ENCODE data around the gene NDE1. TPM values are rescaled to one million over a fixed set of nuclear protein-coding genes. Genes with fewer than 3 reads are reported as not detected.
"Not testable (repeated sequence)": the region's sequence is repeated elsewhere in the genome, so short reads cannot be mapped to it uniquely, and the experiment has no call there.

Gene NDE1
- total RNA-seq, 1 donor from 2014 or later: 42.9 TPM

DNA sequence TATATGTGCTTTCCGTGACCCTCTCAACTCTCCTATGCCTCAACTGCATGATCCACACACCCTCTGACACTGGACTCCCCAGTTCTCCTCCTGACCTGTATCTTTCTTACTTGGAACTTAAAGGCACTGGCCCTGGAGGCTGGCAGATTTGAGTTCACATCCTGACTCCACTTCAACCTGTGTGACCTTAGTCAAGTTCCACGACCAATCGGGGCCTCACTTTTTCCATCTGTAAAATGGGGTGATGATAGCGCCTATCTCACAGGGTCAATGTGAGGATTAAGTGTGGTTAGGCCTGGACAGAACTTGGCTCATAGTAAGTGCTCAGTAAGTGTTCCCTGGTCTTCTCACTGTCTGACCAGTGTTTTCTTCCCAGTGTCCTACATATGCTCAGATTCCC lies 32.1 kb upstream of the NDE1 start:
- intact Hi-C loops (cut with DNase I): no loop called here
- DNase-seq (ENCODE audit: low spot score): no peak
- no peak for ATAC-seq

DNA sequence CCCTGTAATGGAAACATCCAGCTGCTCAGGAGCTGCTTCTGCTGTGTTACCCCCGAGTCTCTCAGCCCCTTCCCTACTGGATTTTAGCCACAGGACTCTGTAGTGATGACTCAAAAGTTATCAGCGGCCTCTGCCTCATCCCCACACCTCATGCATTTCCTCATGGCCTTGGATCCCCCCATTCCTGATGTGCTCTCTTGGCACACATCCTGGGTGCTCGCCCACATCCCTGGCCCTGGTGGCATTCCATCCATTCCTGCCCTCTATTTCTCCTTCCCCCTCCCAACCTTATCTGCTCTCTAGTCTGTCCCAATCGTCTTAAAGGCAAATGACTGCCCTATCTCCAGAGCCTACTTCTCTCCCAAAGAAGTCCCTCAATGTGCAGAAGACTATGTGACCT lies 31.7 kb upstream of the NDE1 start:
- DNase-seq (ENCODE audit: low spot score) (no peak), ATAC-seq (no peak)
- intact Hi-C loops (cut with DNase I): no loop called here

DNA sequence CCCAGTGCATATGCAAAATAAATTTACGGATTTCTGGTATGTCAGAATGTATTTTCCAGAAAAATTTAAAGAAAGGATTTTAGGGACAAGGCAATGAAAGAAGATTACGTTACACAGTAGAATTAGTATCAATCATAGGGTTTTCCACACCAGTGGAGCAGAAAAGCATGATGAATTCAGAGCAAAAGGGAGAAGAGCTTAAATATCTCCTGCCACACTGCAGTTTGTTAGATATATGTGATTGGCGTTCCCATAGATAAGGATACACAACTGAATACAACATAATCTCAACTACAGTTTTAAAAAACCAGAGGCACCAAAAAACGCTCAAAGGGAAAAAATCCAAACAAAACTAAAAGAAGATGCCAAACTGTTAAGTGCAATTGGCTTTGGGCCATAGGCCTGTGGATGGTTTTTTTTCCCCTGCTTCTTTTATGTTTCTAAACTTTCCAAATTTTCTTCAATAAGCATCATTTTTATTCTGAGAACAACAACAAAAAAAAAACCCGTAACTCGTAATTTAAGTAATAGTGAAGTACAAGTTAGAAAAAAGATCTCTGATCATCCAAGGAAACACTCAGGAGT lies 29.3 kb upstream of the NDE1 start:
- ATAC-seq (no peak), DNase-seq (ENCODE audit: low spot score) (no peak)
- intact Hi-C loops (cut with DNase I): no loop called here

DNA sequence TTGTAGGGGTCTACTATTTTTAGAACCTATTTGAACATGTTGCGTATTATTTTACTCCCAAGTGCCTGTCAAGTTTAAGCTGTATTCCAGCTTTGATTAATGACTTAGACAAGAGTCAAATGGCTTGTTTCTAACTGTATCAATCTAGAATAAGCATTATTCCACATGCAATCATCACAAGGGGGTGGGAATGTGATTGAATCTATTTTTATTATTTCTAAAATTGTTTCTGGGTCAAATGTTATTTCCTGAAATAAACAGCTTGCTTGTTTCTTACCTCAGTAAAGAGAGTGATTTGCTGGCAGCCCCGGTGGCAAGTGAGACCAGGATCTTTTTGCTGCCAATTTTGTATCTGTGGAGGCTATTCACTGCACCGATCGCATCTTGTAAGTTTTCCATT lies 28.6 kb upstream of the NDE1 start:
- no peak for DNase-seq (ENCODE audit: low spot score)
- intact Hi-C loops (cut with DNase I): no loop called here
- ATAC-seq: no peak

DNA sequence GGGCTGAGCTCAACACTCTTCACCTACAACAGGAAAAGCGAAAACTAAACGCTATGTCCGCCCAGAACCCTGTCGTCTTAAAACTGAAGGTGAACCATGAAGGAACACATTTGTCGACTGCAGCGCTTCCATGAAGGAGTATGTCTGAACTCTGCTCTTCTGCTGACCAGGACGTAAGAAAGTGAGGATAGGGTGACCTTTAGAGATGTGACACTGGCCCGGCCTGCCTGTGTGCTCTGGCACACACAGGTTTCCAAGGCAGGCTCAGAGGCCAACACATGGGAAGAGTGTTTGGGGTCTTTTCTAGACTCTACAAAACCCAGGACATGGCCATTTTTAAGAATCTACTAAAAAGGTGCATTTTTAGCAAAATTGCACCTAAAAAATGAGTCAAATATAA lies 28.2 kb upstream of the NDE1 start:
- DNase-seq (ENCODE audit: low spot score): no peak
- intact Hi-C loops (cut with DNase I): no loop called here
- no peak for ATAC-seq

DNA sequence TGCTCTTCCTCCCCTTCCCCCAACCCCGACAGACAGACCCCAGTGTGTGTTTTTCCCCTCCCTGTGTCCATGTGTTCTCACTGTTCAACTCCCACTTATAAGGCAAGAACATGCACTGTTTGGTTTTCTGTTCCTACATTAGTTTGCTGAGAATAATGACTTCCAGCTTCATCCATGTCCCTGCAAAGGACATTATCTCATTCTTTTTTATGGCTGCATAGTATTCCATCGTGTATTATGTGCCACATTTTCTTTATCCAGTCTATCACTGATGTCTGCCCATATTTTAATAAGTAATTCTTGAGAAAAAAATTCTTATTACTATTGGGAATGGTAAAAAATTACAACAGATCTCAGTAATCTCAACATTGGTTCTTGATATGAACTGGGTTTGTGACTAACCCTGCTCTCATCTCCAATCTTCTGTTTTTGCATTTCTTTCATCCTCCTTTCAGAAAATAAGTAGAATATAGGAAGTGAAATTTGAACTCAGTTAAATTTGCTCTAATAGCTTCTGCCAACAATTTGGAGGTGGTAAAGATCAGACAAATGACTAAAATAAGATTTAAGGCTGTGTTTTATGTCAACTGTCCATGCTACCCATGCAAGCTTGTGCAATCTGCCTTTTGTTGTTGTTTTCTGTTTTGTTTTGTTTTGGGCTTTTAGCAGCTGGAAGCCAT lies 18.2 kb upstream of the NDE1 start:
- ATAC-seq (no peak), DNase-seq (ENCODE audit: low spot score) (no peak)
- intact Hi-C loops (cut with DNase I): loop anchor here (10.0 kb wide), 1 partner anchor 167 kb away; no protein-coding TSS in a partner anchor

DNA sequence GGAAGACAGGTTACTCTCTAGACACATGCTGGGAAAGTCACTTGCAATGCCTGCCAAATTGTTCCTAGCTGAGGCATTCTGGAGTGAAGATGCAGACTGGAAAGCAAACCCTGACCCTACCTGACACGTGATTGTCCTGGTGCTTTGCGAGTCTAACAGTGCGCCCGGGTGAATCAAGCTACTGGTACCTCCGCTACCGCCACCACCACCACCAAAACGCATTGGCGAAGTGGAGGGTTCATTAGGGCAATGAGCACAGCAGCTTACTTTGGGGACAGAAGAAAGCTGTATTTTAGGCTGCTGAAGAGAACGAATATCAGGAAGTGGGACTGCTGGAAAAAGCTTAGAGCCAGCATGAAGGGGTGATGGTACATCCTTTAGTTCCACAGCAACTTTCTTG lies 14.1 kb upstream of the NDE1 start:
- intact Hi-C loops (cut with DNase I): loop anchor here (10.0 kb wide), 1 partner anchor 171 kb away; no protein-coding TSS in a partner anchor
- ATAC-seq: no peak
- no peak for DNase-seq (ENCODE audit: low spot score)

DNA sequence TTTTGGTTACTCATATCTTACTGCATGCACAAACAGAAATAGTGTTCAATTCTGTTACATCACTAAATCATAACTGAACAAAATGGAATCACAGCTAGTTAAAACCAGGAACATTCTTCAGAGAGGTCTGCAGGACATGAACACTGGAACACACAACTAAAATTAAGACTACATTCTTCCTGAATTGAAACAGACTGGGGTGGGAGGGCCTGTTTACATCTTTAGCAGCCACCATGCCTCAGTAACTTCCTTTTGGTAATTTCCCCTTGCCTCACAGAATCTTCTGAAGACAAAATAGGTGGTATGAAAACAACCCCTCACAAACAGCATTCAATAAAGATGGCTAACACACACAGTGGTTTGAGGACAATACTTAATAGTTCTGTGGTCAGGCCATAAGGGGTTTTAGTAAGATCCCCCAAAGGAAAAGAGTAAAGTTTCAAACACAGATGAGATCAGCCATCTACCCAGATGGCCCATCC lies 13.6 kb upstream of the NDE1 start:
- ATAC-seq (peak; percentile 44), DNase-seq (ENCODE audit: low spot score) (no peak)
- intact Hi-C loops (cut with DNase I): loop anchor here (10.0 kb wide), 1 partner anchor 172 kb away; no protein-coding TSS in a partner anchor

DNA sequence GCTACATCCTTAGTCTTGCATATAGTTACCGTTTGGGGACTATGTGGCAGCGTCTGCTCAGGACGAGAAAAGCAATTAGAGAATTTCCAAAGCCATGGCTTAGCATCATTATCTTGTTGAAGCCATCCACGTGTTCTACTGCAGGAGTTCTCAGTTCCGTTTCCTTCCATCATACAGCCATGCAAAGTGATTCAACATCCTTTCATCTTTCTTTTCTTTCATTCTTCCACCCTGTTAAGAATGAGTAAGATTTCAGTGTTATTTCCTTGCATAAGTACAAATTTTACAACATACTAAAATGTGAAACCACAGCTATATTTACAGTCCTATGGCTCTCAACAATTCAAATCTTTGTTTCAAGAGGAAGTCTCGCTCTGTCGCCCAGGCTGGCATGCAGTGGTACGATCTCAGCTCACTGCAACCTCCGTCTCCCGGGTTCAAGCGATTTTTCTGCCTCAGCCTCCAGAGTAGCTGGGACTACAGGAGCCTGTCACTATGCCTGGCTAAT lies 10.9 kb upstream of the NDE1 start:
- DNase-seq (ENCODE audit: low spot score) (no peak), ATAC-seq (no peak)
- intact Hi-C loops (cut with DNase I): loop anchor here (10.0 kb wide), 1 partner anchor 174 kb away; no protein-coding TSS in a partner anchor

DNA sequence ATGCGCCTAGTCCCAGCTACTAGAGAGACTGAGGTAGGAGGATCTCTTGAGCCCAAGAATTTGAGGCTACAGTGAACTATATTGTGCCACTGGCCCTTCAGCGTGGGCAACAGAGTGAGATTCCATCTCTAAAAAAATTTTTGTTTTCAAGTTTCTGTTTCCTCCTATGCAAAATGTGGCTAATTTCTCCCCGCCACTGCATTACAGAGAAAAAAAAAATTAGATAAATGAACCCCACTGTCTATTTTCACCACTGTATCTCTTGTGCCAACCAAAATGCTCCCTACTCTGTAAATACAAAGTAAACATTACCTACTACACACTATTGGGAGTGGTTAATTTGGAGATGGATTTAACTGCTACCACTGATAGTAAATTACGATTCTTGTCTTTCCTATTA lies 9.1 kb upstream of the NDE1 start:
- DNase-seq (ENCODE audit: low spot score): no peak
- ATAC-seq: no peak
- intact Hi-C loops (cut with DNase I): no loop called here

DNA sequence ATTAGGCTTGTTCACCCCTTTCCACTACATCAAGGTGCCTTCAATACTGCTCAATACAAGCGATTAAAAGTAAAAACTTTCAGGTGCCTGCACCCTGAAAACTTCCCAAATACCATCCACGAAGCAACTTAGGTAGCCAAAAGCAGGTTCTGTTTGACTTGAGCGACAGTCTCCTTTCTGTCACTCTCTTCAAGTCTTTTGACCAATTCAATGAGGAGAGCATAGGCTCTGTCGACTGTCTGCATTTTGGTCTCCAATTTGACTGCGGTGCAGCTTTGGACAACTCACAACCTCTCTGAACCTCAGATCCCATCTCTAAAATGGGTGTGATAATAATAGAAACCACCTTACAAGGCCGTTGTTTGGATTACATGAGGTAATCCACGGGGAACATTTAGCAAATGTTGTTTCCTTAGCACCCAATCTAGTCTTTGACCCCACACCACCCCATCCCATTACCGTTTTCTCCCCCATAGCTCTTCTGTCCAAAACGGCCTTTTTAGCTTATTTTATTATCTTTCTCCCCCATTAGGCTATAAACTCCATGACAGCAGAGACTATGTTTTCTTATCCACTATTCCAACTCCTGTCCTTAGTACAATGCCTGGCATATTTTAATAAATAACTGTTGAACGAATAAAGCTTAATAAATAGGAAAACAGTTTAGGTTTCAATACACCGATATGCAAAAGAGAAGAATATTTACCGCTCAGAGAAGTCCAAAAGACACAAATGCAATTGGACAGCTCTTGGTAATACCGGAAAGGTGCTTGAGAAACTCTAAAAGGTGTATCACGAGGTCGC lies 8.1 kb upstream of the NDE1 start:
- intact Hi-C loops (cut with DNase I): no loop called here
- DNase-seq (ENCODE audit: low spot score) (no peak), ATAC-seq (no peak)

DNA sequence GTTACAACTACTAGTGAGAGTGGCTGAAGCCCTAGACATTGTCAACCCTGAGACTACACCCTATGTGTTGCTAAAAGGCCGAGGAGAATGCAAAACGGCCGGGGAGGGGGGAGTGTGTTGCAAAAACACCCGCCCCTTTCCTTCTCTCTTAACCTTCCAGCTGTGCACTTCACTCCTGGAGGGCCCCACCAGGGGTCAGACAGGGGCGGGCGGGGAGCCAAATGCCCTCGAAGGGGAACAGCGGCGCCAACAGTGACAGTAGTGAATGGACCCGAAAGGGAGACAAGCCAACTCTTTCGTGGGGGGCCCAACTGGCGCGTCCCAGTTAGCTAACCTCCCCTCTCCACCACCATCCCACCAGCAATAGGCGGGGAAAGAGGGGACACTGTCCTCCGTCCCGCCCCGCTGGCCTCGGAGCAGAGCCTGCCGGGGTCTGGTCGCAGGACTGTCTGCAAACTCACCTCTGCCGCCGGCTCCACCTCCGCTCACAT lies 7.4 kb upstream of the NDE1 start:
- ATAC-seq: peak; percentile 53
- intact Hi-C loops (cut with DNase I): no loop called here
- DNase-seq (ENCODE audit: low spot score): peak; percentile 83

DNA sequence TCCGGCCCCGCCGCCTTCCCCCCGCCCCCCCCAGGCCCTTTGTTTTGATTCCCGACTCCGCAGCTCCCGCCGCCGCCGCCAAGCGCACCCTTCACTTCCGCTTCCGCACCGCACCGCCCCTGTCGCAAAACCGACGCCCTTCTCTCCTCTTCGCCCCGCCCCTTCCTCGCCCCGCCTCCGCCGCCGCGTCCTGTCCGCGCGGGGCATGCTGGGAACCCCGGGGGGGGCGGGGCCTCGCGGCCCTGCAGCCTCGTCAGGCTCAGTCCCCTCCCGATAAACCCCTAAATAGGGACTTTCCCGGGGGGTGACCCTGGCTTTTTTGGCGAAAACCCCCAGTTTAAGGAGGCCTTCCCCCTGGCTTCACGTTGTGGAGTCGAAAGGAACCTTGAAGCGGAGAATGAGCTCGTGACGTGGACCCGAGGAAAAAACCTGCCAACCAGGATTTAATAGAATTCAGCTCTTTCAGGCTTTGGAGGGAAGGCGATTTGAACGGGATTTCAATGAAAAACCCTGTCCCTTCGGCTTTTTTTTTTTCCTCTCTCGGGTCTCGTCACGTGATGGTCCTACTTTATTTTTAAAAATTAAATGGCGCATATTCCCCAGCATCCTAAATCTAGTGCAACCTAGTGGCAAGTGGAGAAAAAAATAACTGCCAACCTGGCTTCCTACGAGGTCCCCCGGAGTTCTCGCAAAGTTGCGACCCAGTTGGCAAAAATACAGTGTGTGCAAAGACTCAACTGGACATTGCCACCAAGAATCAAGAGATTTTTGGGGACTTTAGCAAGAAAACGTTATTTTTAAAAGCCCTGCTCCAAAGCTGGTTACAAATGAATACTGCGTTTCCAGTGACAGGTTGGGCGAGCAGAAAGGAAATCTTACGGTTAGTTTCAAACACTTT lies 6.7 kb upstream of the NDE1 start, which contains the start of gene MARF1:
Gene MARF1 (minus strand): TSS at position 107 of the 898 bp plus-strand sequence. CDS start 3,921 bp downstream, outside the sequence.
- ATAC-seq (peak; percentile 99), DNase-seq (ENCODE audit: low spot score) (peak; percentile 100)
- intact Hi-C loops (cut with DNase I): no loop called here

DNA sequence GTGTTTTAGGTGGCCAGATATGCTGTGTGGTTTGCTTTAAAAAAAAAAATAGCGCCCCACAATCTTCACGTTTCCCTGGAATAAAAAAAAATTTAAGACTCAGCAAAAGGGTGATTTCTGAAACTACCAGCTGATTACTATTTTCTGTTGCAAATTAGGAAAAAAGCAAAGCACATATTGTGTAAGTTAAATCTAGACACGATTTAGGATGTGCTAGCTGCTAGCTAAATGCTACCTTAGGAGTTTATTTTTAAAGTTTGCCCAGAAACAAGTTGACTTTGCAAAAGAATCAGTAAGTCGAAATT lies 6.1 kb upstream of the NDE1 start:
- DNase-seq (ENCODE audit: low spot score) (no peak), ATAC-seq (no peak)
- intact Hi-C loops (cut with DNase I): no loop called here

DNA sequence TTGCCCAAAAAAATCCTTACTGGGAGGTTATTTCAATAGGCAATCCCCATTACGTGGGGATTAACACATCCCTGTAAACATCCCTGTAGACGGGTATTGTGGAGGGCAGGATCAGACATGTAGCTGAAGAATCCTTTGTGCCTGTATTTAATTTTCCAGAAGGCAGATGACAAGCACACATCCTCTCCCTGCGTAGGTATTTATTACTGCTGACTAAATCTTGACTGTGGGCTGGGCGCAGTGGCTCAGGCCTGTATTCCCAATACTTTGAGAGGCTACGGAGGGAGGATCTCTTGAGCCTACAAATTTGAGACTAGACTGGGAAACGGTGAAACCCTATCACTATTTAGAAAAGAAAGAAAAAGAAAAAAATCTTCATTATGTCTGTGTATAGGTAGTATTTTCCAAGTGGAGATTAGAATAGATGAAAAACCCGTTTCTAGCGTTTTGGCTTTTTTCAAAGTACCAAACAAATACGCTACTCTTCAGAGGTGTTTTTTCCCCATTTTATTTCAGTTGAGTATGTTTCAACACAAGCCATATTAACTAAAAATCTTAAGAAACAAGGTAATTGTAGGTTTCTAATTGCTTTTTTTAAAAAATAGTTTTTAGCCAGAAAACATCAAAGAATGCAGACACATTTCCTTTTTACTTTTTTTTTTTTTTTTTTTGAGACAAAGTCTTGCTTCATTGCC lies 5.6 kb upstream of the NDE1 start:
- intact Hi-C loops (cut with DNase I): no loop called here
- DNase-seq (ENCODE audit: low spot score) (no peak), ATAC-seq (no peak)

DNA sequence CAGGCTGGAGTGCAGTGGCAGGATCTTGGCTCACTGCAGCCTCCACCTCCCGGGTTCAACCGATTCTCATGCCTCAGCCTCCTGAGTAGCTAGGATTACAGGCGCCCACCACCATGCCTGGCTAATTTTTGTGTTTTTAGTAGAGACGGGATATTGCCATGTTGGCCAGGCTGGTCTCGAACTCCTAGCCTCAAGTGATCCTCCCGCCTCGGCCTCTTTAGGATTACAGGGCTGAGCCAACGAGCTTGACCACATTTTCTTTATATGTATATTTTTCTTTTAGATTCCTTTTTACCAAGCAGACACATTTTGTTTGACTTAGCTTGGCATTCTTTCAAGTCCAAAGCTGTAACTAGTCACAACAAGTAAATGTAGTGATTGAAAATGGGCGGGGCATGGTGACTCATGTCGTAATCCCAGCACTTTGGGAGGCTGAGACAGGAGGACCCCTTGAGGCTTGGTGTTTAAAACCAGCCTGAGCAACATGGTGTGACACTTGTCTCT lies 5.0 kb upstream of the NDE1 start:
- intact Hi-C loops (cut with DNase I); ATAC-seq; DNase-seq (ENCODE audit: low spot score): not testable (repeated sequence)

DNA sequence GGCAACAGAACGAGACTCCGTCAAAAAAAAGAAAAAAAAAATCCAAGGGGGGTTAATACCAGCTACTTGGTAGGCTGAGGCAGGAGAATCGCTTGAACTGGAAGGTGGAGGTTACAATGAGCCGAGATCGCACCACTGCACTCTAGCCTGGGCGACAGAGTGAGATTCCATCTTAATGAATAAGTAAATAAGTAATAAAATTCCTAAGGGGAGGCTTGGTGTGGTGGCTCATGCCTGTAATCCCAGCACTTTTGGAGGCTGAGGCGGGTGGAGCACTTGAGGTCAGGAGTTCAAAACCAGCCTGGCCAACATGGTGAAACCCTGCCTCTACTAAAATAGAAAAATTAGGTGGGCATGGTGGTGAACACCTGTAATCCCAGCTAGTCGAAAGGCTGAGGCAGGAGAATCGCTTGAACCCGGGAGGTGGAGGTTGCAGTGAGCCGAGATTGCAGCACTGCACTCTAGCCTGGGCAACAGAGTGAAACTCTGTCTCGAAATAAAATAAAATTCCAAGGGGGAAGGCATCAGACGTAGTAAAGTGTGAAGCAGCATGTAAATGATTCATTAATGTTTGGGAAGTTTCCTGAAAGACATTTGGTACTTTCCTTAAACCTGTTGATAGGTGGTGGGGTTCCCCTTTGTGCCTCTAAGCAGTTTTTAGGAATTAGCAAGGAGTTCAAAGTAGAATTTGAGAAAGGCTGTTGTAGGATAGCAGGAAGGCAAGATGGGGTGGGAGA lies 3.3 kb upstream of the NDE1 start:
- ATAC-seq; intact Hi-C loops (cut with DNase I); DNase-seq (ENCODE audit: low spot score): not testable (repeated sequence)

All from sciatic nerve (tissue), 2 donors.